Endothelial cell (in vitro differentiated cells): ENCODE results near the gene COL4A1. TPM values are rescaled to one million over a fixed set of nuclear protein-coding genes. Genes with fewer than 3 reads are reported as not detected.

Experiments used
- DNase-seq: peaks from one replicate; pipeline ENCODE4 v3.0.0; 2021; ENCODE audit warnings: low spot score
- H3K27ac Mint-ChIP-seq: one replicate; pipeline ENCODE4 v1.8.0; 2021; ENCODE audit warnings: mixed read lengths, inconsistent platforms; ENCODE audit not compliant: unreplicated experiment
- H3K27me3 Mint-ChIP-seq: one replicate; pipeline ENCODE4 v1.8.0; 2021; ENCODE audit warnings: mild to moderate bottlenecking, moderate library complexity, mixed read lengths, inconsistent platforms; ENCODE audit not compliant: unreplicated experiment
- H3K36me3 Mint-ChIP-seq: one replicate; pipeline ENCODE4 v1.8.0; 2021; ENCODE audit warnings: mild to moderate bottlenecking, low read depth, mixed read lengths, inconsistent platforms; ENCODE audit not compliant: unreplicated experiment
- H3K4me1 Mint-ChIP-seq: one replicate; pipeline ENCODE4 v1.8.0; 2021; ENCODE audit warnings: mild to moderate bottlenecking, mixed read lengths, inconsistent platforms; ENCODE audit not compliant: unreplicated experiment
- H3K4me3 Mint-ChIP-seq: one replicate; pipeline ENCODE4 v1.8.0; 2021; ENCODE audit warnings: mild to moderate bottlenecking, mixed read lengths, inconsistent platforms; ENCODE audit not compliant: unreplicated experiment
- H3K9me3 Mint-ChIP-seq: one replicate; pipeline ENCODE4 v1.8.0; 2021; ENCODE audit warnings: mixed read lengths, inconsistent platforms; ENCODE audit not compliant: unreplicated experiment
- total RNA-seq: library from RNA; stranded (reverse); fragmentation: NEBNext Ultra II Directional; extraction: Animal tissue kit (Norgen Biotek cat#: 25700); gene quantifications from one replicate; pipeline ENCODE4 v1.2.1, GENCODE V29; 2021; ENCODE audit not compliant: unreplicated experiment
- TF ChIP-seq, protein P1 (sequence below): fragments of 200-600 bp; sonication (generic); IDR thresholded peaks from one replicate; pipeline ENCODE4 v1.5.0; 2021; ENCODE audit warnings: antibody characterized with exemption; ENCODE audit not compliant: unreplicated experiment

Gene COL4A1
- total RNA-seq, 1 donor from 2014 or later = 2,720 TPM

DNA sequence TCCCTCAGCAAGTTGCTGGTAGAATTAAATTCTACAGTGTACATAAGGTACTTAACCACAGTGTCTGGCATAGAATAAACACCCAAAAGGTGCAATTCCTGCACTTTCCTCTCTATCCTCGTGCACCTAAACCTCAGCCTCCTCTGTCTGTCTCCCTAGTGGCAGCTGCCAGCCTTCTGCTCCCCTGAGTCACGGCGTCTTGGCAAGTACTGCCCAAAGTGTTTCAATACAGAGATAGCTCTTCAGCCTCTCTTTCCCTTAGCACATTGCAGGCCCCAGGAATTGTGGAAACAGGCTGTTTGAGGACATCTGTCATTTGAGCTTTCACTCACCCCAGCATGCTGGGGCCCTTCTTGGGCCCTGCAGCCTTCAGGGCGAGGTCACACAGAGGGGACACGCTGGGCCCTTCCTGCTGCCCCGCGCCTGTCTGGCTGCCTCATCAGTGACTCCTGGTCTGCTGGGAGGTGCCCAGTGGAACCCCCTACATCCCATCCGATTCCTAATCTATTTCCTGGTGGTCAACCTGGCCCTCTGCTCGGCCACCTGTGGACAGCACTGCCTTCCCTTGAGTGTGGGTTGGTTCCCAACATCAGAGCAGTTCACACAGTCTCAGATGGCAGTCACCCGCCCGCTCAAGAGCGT is 19.4 kb upstream of the COL4A1 start:
- Mint-ChIP-seq H3K9me3 (no peaks in the 10 kb centered on the region), H3K36me3 (peaks cover 79% of the 10 kb centered on the region), H3K27ac (peak overlapping the region; percentile 95), H3K4me3 (peak overlapping the region; percentile 86), H3K27me3 (peaks cover 25% of the 10 kb centered on the region), H3K4me1 (peaks cover 83% of the 10 kb centered on the region)
- DNase-seq = no peak
- TF ChIP-seq, protein P1, sequence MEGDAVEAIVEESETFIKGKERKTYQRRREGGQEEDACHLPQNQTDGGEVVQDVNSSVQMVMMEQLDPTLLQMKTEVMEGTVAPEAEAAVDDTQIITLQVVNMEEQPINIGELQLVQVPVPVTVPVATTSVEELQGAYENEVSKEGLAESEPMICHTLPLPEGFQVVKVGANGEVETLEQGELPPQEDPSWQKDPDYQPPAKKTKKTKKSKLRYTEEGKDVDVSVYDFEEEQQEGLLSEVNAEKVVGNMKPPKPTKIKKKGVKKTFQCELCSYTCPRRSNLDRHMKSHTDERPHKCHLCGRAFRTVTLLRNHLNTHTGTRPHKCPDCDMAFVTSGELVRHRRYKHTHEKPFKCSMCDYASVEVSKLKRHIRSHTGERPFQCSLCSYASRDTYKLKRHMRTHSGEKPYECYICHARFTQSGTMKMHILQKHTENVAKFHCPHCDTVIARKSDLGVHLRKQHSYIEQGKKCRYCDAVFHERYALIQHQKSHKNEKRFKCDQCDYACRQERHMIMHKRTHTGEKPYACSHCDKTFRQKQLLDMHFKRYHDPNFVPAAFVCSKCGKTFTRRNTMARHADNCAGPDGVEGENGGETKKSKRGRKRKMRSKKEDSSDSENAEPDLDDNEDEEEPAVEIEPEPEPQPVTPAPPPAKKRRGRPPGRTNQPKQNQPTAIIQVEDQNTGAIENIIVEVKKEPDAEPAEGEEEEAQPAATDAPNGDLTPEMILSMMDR = no peak

- TF ChIP-seq, protein P1 = no peak
- no peak for DNase-seq
- Mint-ChIP-seq H3K36me3 (peaks cover 67% of the 10 kb centered on the region), H3K27me3 (peaks cover 24% of the 10 kb centered on the region), H3K4me3 (peak overlapping the region; percentile 31), H3K9me3 (no peaks in the 10 kb centered on the region), H3K27ac (peak overlapping the region; percentile 95), H3K4me1 (peaks cover 88% of the 10 kb centered on the region)
These were observed 17.2 kb upstream of the COL4A1 start for GRCh38 chr13:110324026-110324749.

DNA sequence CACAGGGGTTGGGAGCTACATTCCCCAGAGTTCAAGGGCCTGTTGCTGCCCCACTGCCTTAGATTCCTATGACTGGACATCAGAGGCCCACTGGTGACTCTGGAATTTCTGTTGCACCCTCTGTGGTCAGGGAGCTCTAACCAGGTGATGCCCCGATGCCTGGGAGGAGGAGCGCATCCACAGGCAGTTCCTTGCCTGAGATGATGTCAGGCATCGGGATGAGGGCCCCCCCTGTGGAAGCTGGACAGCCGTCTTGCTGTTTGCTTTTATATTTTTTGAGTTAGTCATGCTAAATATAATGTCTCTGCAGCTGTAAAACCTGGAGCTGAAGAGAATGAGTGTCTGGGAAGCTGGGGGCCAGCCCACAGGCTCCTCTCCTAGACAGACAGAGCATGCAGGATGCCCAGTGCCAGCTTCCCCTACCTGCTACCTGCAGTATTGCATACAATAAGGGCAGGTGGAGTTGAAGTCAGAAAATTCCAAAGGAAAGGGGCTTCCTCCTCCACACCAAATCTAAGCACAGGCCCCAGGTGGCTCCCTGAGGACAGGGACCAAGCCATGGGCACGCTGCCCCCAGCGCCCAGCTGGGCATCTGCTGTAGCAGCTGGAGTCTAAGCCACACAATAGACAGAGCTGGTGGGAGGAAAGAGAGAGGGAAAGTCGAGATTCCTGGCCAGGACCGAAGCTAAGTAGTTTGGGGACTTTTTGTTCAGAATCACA is 16.4 kb upstream of the COL4A1 start:
- H3K27me3 Mint-ChIP-seq = peaks cover 24% of the 10 kb centered on the region
- TF ChIP-seq, protein P1 = peak; percentile 32
- DNase-seq = no peak
- H3K4me1 Mint-ChIP-seq = peaks cover 91% of the 10 kb centered on the region
- H3K9me3 Mint-ChIP-seq = no peaks in the 10 kb centered on the region
- H3K27ac Mint-ChIP-seq = peak overlapping the region; percentile 87
- H3K4me3 Mint-ChIP-seq = peak overlapping the region; percentile 57
- H3K36me3 Mint-ChIP-seq = peaks cover 65% of the 10 kb centered on the region

- Mint-ChIP-seq H3K27me3 (peaks cover 29% of the 10 kb centered on the region), H3K4me1 (peaks cover 95% of the 10 kb centered on the region), H3K36me3 (peaks cover 69% of the 10 kb centered on the region), H3K27ac (peak overlapping the region; percentile 80), H3K9me3 (no peaks in the 10 kb centered on the region), H3K4me3 (peak overlapping the region; percentile 57)
- TF ChIP-seq, protein P1 = no peak
- no peak for DNase-seq
These were observed 15.8 kb upstream of the COL4A1 start for GRCh38 chr13:110322828-110323171.
